Fibroblast of skin of left biceps (primary cell): ENCODE measurements around the gene SLC35F1.

Experiments used
- DNase-seq, 2 experiments: peaks; one replicate each; pipeline ENCODE4 v3.0.0-alpha.2; 2013; ENCODE audit warnings: low read depth in 2 of 2

SLC35F1 gene

DNA sequence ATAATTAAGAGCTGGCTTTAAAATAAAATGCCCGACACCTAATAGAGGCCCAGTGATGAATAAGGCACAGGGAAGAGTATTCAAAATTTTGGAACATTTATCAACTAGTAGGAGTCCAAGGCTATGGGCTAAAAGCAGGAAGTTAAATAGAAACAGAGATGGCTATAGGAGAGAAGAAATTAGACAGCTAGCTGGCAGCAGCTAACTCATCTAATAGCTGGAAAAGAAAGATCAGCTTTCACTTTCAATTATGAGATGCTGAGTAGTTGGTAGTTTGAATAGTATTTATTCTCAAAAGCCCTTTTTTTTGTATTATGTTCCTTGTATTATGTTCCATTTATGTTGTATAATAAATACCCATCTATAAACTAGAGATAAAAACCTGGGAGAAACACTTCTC is 215.7 kb downstream of the SLC35F1 start:
- no peak for DNase-seq

DNA sequence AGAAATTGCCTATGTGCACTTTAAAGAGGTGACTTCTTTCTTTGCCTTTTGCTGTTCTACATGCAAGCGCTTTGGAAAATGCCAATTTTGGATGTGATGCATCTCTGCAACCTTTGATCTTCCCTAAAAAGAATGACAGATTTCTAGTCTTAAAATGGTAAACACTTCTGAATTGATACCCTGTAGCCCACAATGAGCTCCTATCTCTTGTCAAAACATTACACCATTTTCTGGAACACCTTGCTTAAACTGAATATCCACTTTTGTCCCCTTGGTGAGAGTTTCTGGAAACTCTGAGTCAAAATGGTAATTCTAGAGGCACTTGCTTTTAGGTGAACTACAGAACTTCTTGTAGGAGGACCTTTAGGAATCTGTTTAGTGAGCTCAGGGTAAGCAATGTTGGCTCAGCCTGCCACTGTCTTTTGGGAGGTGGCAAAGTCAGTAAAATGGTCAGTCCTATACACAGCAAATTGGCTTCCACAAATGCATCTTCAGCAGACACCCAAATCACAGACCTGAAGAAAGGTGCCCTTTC is 216.5 kb downstream of the SLC35F1 start:
- no peak for DNase-seq

DNA sequence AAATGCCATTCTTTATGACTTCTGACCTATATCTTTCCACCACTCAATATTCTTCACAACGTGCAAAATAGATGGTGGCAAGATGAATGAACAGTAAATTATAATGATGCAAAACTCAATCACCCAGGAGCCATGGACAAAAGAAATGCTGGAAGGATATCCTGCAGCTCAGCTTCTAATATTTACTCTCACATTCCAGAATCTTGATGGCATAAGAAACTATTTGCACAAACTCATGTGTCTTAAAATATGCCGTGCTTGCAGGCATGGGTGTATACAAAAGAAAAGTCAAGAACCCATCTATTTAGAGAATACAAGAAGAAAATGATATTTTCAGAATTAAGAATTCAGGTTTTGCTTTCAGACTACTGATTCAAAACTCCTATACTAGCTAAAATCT is 217.8 kb downstream of the SLC35F1 start:
- no peak for DNase-seq

DNA sequence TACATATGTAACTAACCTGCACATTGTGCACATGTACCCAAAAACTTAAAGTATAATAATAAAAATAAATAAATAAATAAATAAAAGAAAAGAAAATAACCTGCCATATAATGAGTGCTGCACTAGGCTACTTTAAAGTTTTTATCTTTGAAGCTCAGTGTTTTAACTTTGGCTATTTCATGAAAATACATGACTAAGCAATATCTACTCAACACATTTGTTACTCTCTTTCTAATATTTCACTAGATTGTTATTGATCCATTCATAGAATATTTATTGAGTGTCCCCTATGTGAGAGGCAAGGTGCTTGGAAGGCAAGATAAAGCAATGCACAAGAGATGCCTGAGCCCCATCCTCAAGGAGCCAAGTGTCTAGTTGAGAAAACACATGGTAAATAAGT is 221.7 kb downstream of the SLC35F1 start:
- no peak for DNase-seq

DNA sequence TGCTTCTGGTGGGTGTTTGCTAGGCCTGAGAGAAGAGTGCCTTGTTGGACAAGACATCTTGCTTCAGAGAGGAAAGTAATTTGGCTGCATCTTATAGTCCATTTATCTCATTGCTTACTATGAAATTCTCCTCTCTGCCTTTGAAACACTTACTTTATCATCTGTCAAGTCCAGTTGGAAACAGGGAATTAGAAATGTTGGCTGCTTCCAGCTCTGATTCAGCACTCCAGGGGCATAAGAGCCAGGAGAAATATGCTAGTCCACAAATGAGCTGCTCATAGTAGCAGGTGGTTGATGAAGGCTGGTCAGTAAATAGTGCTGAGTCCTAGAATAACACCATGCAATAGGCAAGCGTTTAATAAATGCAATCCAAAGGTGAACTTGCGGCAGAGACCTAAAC is 227.1 kb downstream of the SLC35F1 start:
- DNase-seq, result no peak

DNA sequence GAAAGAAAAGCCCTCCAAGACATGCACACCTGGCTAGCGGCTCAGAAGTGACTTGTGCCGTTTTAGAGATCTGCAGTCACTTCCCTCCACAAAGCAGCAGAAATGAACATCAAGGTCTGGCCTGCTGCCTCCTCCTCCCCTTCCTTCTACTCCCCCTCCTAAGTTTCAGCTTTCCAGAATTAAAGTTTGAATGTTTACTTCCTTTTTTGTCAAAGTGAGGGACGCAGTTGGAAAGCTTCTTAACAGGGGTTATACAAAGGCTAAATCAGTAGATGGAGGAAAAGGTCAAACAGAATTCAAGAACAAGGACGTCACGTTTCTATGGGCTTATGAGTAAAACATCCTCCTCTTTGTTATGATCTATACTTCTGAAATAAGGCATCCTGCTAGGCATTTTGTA is 227.7 kb downstream of the SLC35F1 start:
- no peak for DNase-seq

DNA sequence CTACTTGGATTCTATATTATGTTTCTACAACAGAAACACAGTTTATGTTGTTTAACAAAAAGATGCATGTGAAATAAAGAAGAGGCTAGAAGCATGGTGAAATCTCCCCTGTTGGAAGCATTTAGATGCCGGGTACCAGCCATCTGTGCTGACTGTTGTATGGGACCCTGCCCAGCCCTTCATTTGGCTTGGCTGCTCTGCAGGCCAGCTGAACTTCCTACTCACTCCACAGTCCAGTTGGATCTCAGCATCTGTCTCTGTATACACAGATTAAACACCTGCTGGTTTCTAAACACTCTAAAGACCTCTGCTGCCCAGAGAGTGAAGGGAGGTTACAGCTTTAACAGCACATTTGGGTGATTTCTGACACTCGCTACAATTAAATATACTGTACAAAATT is 228.3 kb downstream of the SLC35F1 start:
- no peak for DNase-seq

DNA sequence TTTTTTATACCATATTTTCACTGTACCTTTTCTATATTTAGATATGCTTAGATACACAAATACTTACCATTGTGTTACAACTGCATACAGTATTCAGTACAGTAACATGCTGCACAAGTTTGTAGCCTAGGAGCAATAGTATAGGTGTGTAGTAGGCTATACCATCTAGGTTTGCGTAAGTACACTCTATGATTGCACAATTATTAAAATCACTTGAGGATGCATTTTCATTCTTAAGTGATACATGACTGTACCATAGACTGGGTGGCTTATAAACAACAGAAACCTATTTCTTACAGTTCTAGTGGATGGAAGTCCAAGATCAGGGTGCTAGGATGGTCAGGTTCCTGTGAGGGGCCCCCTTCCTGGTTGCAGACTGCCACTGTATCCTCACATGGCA is 234.1 kb downstream of the SLC35F1 start:
- DNase-seq, result no peak

DNA sequence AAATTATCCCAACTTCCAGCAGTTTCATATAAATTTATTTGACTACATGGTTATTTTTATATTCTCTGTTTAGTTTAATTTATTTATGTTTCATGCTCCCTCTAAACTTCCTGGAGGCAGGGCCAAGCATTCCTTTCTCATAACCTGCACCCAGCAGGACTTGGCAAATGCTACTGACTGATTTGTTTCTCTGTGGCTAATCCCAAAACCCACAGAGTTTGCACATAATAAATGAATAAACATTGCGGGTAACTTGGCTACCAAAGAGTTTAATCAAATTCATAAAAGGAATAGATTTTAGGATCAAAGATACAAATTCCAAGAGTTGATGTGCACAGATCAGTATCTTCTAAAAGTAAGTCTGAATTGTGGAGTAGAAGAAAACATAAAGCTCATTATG is 239.5 kb downstream of the SLC35F1 start:
- DNase-seq, result no peak

DNA sequence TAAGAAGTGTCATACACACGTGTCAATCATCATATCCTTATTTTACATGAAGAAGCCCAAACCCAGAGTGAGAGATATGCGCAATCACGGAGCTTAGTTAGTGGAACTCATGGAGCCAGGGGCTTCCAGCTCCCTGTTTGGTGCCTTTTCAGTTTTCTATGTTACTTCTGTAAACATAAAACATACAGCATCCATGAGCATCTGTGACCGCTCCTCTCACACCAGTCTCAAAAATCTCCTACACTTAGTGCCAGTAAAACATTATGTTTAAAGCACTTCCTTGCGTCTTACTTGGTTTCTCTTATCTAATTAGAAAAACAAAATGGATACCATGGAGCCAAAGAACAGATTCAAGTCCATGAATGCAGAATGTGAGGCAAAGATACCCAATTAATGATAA is 240.4 kb downstream of the SLC35F1 start:
- no peak for DNase-seq

DNA sequence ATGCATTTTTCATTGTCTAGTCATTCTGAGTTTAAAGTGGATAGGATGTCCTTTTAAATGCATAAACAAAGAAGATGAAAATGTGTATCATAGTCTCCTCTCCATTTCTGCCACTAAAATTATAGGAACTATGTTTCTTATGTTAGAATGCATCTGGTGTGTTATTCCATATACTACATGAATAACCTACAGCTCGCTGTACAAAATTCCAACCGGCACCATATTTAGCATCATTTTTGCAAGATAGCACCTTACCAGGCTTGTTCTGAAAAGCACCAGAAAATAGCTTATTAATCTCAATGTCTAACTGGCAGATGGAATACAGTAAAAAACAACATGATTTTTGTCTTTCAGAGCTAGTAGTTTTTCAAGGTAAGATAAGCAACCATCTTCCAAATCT is 241.5 kb downstream of the SLC35F1 start:
- DNase-seq, result no peak

DNA sequence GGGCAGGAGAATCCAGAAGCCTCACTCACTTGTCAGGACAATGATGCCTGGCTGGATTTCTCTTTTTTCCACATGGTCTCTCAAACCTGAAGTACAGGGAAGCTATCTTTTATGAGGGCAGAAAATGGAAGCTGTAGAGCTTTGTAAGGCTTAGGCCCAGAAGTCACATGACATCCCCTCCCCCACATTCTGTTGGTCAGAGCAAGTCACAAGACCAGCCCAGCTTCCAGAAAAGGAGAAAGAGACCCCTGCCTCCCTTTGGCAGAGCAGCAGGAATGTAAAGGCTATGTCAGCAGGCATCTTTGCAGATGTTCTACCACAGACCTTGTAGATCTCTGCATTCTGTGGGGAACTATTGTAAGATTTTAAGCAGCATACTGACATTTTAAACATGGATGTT is 245.5 kb downstream of the SLC35F1 start:
- no peak for DNase-seq

DNA sequence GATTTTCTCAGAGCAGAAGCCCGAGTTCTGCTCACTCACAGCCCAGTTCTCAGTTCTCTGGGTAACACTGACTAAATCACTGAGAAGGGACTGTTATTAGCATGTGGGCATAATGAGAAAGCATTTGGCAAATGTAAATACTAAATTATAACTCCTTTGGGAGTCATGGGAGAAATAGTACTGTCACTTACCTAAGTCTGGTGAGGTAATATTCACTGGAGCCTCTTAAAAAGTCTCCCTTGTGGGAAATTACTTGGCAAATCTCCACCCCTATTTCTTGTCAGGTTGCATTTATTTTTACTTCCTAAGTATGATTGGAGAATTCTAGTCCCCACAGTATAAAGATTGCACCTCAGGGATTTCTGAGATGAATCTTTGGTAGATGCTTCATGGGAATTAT is 254.3 kb downstream of the SLC35F1 start:
- no peak for DNase-seq

DNA sequence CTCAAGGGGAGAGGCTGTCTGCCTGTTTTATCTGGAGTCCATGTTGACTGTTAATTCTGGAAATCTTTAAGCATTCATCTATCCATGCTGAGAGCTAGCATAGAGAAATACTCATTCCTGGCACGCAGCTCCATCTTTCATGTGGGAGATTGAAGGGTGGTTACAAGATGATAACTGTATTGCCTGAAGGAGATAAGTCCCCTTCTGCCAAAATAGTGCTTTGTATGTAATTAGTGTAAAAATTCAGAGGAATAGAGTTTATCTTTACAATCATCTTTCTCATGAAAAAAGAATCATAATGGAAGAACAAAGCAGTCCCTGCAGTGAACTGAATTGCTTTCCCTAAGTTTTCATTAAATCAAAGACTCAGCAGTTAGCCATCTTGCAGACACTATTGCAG is 256.5 kb downstream of the SLC35F1 start:
- DNase-seq, result no peak

DNA sequence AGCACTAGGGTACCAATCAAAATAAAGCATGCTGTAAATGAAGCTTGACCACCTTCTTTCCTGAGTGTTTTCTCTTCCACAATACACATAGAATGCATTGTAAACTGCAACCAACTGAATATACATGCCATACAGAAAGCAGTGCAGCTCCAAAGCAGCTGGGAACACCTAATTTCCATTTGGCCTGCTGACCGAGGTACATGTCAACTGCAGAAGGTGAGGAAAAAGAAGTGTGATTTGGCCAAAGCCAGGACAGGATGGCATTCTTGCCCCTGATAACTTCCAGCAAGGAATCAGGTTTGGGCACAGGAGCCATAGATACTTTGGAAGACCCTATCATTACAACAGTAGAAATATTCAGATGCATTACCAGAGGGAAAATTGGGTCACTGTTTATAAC is 258.4 kb downstream of the SLC35F1 start:
- no peak for DNase-seq

DNA sequence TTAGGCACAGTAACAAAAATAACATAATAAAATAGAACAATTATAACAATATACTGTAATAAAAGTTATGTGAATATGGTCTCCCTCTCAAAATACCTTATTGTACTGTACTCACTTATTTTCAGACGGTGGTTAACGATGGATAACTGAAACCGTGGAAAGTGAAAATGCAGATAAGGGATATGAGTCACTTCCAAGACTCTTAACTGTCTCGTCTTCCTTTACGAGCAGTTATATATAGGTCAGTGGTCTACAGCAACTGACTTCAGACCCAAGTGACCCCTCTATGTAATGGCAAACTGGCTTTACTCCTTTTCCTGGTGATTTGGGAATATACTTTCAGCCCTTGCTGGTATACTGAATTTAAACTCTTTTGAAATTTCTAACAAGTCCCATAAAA is 261.4 kb downstream of the SLC35F1 start:
- DNase-seq, result no peak

DNA sequence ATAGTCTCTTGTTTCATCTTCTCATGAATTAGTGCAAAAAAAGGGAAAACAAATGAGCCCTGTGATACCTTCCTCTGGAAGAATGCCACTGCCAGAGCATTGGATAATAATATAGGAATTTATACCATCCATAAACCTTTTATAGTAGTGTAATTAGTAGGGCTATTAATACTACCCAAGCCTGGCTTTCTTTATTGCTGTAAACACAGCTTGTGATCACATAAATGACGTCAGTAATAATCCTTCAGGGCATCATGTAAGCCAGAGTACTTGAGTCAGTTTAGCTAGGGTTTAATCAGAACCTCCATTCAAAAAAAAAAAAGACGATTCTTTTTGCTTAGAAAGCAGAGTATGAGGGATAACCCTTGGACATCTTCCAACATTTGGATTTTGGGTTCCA is 264.8 kb downstream of the SLC35F1 start:
- DNase-seq, result no peak

DNA sequence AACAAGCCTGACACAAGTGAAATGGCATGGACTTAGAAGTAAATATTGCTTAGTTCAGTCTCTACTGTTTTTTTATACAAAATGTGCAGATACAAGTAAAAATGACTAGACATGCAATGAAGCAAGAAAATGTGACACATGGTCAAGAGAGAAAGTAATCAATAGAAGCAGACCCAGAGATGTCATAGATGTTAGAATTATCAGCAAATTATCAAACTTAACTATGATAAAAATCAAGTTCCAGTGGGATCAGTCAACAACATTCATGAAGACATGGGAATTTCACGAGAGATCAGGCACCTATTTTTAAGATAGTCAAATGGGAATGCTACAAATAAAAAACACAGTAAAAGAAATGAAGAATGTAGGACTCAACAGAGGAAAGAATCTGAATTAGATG is 267.0 kb downstream of the SLC35F1 start:
- no peak for DNase-seq

DNA sequence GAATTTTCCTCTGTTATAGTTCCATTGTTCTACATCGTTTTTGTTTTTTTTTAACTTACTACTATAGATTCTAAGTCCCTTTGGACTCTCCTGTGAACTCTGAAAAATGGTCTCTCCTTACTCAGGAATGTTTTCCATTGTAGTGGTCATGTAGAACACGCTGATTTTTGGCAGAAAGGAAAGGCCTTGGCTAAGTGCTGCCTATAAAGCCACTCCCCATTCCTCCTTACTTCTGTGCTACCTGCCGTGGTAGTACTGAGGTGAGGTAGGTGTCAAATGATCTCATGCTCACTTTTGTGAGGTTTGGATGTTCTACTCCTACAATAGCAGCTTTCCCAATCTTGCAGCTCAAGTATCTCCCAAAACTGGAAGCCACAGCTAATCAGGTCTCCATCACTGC is 270.7 kb downstream of the SLC35F1 start:
- DNase-seq, result no peak

DNA sequence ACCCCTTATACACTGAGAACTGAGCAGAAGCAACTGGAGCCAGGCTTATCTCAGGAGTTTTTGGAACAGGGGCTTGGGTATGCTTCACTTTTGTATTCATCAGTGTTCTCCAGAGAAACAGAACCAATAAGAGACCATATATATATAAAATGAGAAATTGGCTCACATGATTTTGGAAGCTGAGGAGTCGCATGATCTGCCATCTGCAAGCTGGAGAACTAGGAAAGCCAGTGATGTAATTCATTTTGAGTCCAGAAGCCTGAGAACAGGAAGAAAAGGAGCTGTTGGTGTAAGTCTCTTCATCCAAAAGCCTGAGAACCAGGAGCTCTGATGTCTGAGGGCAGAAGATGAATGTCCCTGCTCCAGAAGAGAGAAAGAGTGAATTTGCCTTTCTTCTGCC is 272.0 kb downstream of the SLC35F1 start:
- no peak for DNase-seq

DNA sequence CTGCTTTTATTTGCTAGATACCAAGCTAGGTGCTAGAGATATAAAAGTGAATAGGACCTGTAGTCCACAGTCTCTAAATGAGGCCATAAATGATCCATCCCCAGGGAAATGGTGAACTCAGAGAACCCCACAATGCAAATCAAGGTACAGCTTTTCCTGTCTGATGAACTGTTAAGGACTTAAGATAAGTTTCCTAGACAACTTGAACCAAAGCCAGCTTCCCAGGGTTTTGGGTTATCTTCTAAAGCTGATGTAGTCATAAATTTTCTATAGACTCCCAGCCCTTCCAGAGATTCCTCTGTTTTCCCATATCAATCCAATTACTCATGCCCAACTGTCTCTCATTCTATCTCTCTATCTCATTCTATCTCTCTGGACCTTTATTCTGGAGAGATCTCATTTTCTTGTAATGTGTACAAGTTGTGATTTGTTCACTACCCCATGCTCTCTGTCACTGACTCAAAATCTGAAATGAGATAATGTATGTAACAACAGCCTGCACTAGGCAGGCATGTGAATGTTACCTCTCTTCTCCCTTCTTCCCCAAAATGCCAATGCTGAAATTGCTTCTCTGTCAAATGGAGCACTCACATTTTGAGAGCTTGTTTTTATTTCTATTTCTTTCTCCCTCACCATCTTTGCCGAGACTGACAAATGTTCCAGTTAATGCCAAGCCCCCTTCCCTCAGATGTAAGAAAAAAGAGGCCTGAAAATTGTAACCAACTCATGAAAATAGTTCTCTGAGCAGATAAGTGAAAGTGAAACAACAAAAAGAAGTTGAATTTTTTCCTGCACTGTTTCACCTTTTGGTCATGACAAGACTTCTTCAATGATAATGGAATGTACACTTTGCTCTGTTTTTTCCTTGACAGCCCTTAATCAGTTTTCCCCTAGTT is 279.9 kb downstream of the SLC35F1 start:
- DNase-seq, result no peak

DNA sequence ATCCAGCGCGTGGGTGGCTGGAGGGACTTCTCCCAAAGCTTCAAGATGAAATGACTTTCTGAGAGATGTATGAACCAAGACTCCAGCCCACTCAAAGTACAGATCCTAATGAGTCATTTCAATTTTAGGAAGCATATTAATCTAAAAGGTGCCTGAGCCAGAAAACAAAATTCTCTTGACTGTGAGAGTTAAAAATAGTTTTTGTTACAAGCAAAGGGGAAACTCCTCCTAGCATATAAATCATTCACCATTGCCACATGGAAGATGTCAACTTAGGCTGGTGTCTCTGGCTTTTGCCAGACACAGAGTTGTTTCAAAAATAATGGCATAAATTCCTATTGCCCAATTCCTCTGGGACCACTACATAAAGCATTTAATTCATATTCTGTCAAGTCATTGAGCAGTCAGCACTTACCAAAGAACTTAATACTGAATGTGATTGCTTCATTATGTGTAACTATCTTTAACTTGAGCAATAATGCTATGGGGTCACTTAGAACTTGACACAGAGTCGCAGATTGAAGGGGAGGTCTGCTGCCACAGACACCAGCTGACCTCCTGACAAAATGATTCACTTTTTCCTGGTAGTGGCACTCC is 280.6 kb downstream of the SLC35F1 start:
- no peak for DNase-seq

DNA sequence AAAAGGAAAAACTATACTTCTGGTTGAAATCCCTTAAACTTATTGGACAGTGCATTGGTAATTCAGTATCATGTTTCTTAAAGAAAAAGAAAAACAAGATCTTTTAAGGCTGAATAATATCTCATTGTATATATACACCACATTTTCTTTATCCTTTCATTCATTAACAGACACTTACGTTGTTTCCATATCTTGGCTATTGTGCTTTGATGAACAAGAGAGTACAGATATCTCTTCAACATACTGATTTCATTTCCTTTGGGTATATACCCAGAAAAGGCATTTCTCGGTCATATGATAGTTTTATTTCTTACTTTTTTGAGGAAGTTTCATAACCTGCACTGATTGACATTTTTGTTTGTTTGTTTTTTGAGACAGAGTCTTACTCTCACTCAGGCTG is 281.5 kb downstream of the SLC35F1 start:
- DNase-seq, result no peak
